Cortex of kidney (tissue), 1 donor: ENCODE results near the gene ORMDL2.
"Not testable (repeated sequence)": the region's sequence is repeated elsewhere in the genome, so short reads cannot be mapped to it uniquely, and the experiment has no call there.

Experiments used
- DNase-seq: peaks from one replicate; lab custom pipeline; 2025; lab: John Stamatoyannopoulos, UW

Gene ORMDL2

GRCh38 chr12:55828357-55828756 lies 10.5 kb downstream of the ORMDL2 start:
- DNase-seq = no peak

GRCh38 chr12:55829967-55830600 lies 12.2 kb downstream of the ORMDL2 start:
- DNase-seq = no peak

- no peak for DNase-seq
Observed at GRCh38 chr12:55830601-55831446, 13.0 kb downstream of the ORMDL2 start.

- no peak for DNase-seq
Observed at GRCh38 chr12:55831447-55831815, 13.6 kb downstream of the ORMDL2 start.

GRCh38 chr12:55833056-55833455 lies 15.2 kb downstream of the ORMDL2 start:
- DNase-seq = no peak

GRCh38 chr12:55834400-55834799 lies 16.6 kb downstream of the ORMDL2 start:
- DNase-seq = not testable (repeated sequence)

GRCh38 chr12:55838361-55838760 lies 20.5 kb downstream of the ORMDL2 start:
- no peak for DNase-seq

- DNase-seq = no peak
Observed at GRCh38 chr12:55839345-55840140, 21.7 kb downstream of the ORMDL2 start.

- DNase-seq = no peak
Observed at GRCh38 chr12:55840581-55841351, 22.9 kb downstream of the ORMDL2 start.

- DNase-seq = no peak
Observed at GRCh38 chr12:55842681-55843429, 25.0 kb downstream of the ORMDL2 start, which contains the start of gene MMP19. Gene MMP19, minus strand, starts transcription at chr12:55842936. Its CDS starts 106 bp downstream, at chr12:55842830.

- DNase-seq = no peak
Observed at GRCh38 chr12:55843431-55843830, 25.6 kb downstream of the ORMDL2 start.

- DNase-seq = no peak
Observed at GRCh38 chr12:55844961-55845360, 27.1 kb downstream of the ORMDL2 start.

- DNase-seq = no peak
Observed at GRCh38 chr12:55845361-55845760, 27.5 kb downstream of the ORMDL2 start.

- no peak for DNase-seq
Observed at GRCh38 chr12:55845785-55846496, 28.1 kb downstream of the ORMDL2 start.

GRCh38 chr12:55847033-55847432 lies 29.2 kb downstream of the ORMDL2 start:
- no peak for DNase-seq

GRCh38 chr12:55847603-55848291 lies 29.9 kb downstream of the ORMDL2 start:
- no peak for DNase-seq

GRCh38 chr12:55849616-55850343 lies 31.9 kb downstream of the ORMDL2 start:
- DNase-seq = no peak

- no peak for DNase-seq
Observed at GRCh38 chr12:55850401-55850800, 32.6 kb downstream of the ORMDL2 start.

- DNase-seq = no peak
Observed at GRCh38 chr12:55850893-55851292, 33.1 kb downstream of the ORMDL2 start.
